Measurements from ENCODE around the gene ITGAX. TPM values are rescaled to one million over a fixed set of nuclear protein-coding genes. Genes with fewer than 3 reads are reported as not detected.

ITGAX gene
- total and polyA plus RNA-seq, 7 donors, result 0.60 to 7.6 (median 1.8) TPM

- no peaks in the 10 kb centered on the region for H3K36me3 ChIP-seq
- peak overlapping the region in 3 of 4 donors; percentile 22 to 52 (median 40) for H3K27ac ChIP-seq
- peak; percentile 40 for DNase-seq
- H3K27me3 ChIP-seq, result peaks cover 0 to 11% (median 0%) of the 10 kb centered on the region in 3 donors
- 42 to 48% methylated on average over 6 of the region's 6 CpGs for WGBS, 2 donors
- TF ChIP-seq POLR2A (IDR thresholded peaks at IDR 0.05) (no peak), POLR2AphosphoS5 (IDR thresholded peaks at IDR 0.05) (no peak), EP300 (IDR thresholded peaks at IDR 0.05) (no peak)
- TF ChIP-seq, protein P1, sequence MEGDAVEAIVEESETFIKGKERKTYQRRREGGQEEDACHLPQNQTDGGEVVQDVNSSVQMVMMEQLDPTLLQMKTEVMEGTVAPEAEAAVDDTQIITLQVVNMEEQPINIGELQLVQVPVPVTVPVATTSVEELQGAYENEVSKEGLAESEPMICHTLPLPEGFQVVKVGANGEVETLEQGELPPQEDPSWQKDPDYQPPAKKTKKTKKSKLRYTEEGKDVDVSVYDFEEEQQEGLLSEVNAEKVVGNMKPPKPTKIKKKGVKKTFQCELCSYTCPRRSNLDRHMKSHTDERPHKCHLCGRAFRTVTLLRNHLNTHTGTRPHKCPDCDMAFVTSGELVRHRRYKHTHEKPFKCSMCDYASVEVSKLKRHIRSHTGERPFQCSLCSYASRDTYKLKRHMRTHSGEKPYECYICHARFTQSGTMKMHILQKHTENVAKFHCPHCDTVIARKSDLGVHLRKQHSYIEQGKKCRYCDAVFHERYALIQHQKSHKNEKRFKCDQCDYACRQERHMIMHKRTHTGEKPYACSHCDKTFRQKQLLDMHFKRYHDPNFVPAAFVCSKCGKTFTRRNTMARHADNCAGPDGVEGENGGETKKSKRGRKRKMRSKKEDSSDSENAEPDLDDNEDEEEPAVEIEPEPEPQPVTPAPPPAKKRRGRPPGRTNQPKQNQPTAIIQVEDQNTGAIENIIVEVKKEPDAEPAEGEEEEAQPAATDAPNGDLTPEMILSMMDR (IDR thresholded peaks at IDR 0.05), result no peak
- intact Hi-C loops (cut with DNase I), result no loop called here
- H3K4me1 ChIP-seq, result no peaks in the 10 kb centered on the region
- no peaks in the 10 kb centered on the region for H3K9me3 ChIP-seq
- H3K4me3 ChIP-seq, result no peak overlapping the region
Observed at GRCh38 chr16:31351942-31352325, 3.0 kb upstream of the ITGAX start.

DNA sequence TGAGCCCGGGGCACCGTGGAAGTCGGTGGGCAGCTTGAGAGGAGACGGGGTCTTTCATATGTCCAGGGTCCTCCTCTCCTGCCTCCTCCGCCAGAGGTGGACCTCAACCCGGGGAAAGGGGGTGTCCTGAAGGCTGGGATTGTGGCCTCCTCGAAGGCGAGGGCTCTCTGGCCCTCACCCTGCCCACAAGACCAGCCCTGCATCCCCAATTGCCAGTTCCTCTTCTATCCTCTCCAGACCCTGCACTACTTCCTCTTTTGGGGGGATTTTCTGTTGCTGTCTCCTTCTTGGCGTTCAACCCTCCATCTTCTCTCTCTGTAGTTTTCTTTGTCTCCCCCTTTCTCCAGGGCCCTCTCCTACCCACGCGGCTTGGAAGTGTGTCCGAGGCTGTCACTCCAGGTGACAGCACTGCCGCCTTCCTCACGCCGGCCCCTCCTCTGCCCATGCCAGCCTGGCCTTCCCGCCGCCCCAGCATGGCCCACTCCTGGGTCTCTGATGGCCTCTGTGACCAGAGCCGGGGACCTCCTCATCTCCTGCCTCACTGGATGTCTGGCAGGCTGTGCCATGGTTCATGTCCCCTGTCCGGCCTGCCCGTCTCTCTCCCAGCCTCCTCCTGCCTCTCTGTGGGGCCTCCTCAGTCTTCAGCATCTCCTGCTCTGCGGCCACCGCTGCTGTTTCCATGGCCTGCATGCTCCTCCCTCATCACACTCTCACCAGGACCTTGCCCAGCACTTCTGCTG is 2.4 kb upstream of the ITGAX start:
- peaks cover 0 to 11% (median 0%) of the 10 kb centered on the region in 3 donors for H3K27me3 ChIP-seq
- no peaks in the 10 kb centered on the region for H3K36me3 ChIP-seq
- no peak for TF ChIP-seq POLR2AphosphoS5 (IDR thresholded peaks at IDR 0.05)
- TF ChIP-seq POLR2A (IDR thresholded peaks at IDR 0.05), result no peak
- TF ChIP-seq EP300 (IDR thresholded peaks at IDR 0.05), result no peak
- TF ChIP-seq, protein P1 (IDR thresholded peaks at IDR 0.05), result no peak
- H3K9me3 ChIP-seq, result no peaks in the 10 kb centered on the region
- DNase-seq, result peak; percentile 59
- intact Hi-C loops (cut with DNase I), result no loop called here
- peak overlapping the region in 2 of 4 donors; percentile 22 to 52 for H3K27ac ChIP-seq
- H3K4me3 ChIP-seq, result no peak overlapping the region
- WGBS, 2 donors, result 74 to 86% methylated on average over 22 of the region's 22 CpGs
- no peaks in the 10 kb centered on the region for H3K4me1 ChIP-seq

DNA sequence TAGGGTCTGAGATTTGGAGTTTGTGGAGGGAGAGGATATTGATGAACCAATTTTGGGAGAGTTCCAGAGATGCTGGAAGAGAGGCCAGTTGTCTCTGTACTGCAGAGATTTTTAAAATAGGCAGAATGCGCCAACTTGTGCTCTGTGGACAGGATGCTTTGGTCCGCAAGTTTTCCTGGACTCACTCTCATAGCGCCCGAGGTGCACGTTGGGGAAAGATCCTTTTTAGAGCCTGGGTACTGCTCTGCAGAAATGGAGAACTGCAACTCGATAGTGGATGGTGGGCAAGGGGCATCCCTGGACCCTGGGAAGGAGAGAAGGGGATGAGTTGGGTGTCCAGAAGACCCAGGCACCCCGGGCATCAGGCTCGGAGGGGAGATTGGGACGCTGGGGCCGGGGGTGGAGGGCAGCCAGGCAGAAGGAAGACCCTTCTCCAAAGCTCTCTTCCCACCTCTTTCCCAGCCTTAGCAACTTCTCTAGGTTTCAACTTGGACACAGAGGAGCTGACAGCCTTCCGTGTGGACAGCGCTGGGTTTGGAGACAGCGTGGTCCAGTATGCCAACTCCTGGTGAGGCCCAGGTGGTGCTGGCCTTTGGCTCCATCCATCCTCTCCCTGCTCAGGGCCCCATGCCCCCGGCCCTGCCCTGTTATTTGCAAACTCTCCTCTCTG is 590 bp downstream of the ITGAX start:
- H3K36me3 ChIP-seq, result no peaks in the 10 kb centered on the region
- DNase-seq, result no peak
- intact Hi-C loops (cut with DNase I), result no loop called here
- H3K4me1 ChIP-seq, result no peaks in the 10 kb centered on the region
- H3K27me3 ChIP-seq, result peaks cover 0 to 9% (median 0%) of the 10 kb centered on the region in 3 donors
- no peak overlapping the region for H3K4me3 ChIP-seq
- H3K27ac ChIP-seq, result no peak overlapping the region
- WGBS, 2 donors, result 69 to 79% methylated on average over 14 of the region's 14 CpGs
- H3K9me3 ChIP-seq, result no peaks in the 10 kb centered on the region
- TF ChIP-seq, protein P1 (IDR thresholded peaks at IDR 0.05), result no peak
- TF ChIP-seq POLR2A (IDR thresholded peaks at IDR 0.05), result no peak
- no peak for TF ChIP-seq POLR2AphosphoS5 (IDR thresholded peaks at IDR 0.05)
- TF ChIP-seq EP300 (IDR thresholded peaks at IDR 0.05), result no peak

- WGBS, 2 donors, result 64% methylated on average over 28 of the region's 28 CpGs
- H3K36me3 ChIP-seq, result no peaks in the 10 kb centered on the region
- H3K4me1 ChIP-seq, result no peaks in the 10 kb centered on the region
- intact Hi-C loops (cut with DNase I), result no loop called here
- H3K4me3 ChIP-seq, result no peak overlapping the region
- no peak for TF ChIP-seq EP300 (IDR thresholded peaks at IDR 0.05)
- TF ChIP-seq, protein P1 (IDR thresholded peaks at IDR 0.05), result no peak
- TF ChIP-seq POLR2A (IDR thresholded peaks at IDR 0.05), result no peak
- TF ChIP-seq POLR2AphosphoS5 (IDR thresholded peaks at IDR 0.05), result no peak
- peaks cover 0 to 9% (median 1%) of the 10 kb centered on the region in 3 donors for H3K27me3 ChIP-seq
- H3K27ac ChIP-seq, result no peak overlapping the region
- no peak for DNase-seq
- no peaks in the 10 kb centered on the region for H3K9me3 ChIP-seq
Observed at GRCh38 chr16:31356566-31357323, 1.8 kb downstream of the ITGAX start.

Measured in sigmoid colon (tissue), 7 donors.